Measurements from ENCODE around the gene IFNA17. TPM values are rescaled to one million over a fixed set of nuclear protein-coding genes. Genes with fewer than 3 reads are reported as not detected.
"Not testable (repeated sequence)": the region's sequence is repeated elsewhere in the genome, so short reads cannot be mapped to it uniquely, and the experiment has no call there.

IFNA17 gene
- total RNA-seq, 2 experiments from 2014 or later, result not detected

DNA sequence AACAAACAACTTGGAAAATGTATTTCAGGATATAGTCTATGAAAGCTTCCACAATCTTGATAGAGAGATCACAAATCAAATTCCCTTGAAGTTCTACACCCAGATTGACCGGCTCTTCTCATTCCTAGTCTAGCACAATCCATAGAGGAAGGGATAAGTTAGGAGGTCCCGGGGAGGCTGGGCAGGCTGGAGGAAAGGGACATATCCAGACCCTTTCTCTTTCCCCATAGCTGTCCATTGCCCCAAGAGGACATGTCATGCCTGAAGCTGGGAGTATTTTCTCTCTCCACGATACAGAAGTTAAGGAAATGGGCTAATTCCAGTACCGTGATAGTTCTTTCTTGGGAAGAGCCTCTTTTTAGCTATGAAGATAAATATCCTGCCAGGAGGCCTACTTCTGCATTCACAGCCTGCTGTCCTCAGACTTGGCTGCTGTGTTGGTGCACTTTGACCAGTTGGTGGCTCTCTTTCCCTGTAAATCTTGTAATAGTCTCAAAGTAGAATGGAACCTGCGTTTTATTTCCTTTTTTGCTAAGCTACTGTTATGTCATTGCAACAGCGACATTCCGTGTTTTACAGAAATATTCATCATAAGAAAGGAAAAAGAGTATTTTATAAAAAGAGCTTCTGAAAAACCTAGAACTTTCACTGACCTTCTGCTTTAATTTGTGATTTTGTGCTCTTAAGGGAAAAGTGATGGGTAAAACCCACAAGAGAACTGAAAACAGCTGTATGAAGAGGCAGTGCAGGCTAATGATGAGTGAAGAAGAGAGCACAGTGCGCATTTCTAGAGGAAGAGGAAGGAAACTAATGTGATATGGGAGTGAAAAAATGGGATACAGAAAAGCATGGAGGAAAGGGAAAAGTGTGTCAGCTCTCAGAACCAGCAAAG lies 7.7 kb upstream of the IFNA17 start:
- H3K9me2 ChIP-seq (ENCODE audit: insufficient read depth, low read length); POLR2A ChIA-PET; H3K4me1 ChIP-seq (ENCODE audit: insufficient read depth, low read length, poor library complexity, severe bottlenecking); BruUV-seq (replicated peaks); H3K79me2 ChIP-seq (ENCODE audit: insufficient read depth, low read depth, low read length); CTCF ChIA-PET (ENCODE audit: unreplicated experiment); intact Hi-C loops (cut with micrococcal nuclease; ENCODE audit: unreplicated experiment); H4K20me1 ChIP-seq (ENCODE audit: insufficient read depth, low read length); H2AFZ ChIP-seq (ENCODE audit: low read length); H3K36me3 ChIP-seq (ENCODE audit: insufficient read depth, low read length); H3K4me3 ChIP-seq (ENCODE audit: low read depth, low read length, poor library complexity, severe bottlenecking); H3K4me2 ChIP-seq (ENCODE audit: low read length); H3K27ac ChIP-seq (ENCODE audit: low read depth, low read length, poor library complexity, severe bottlenecking); H3K9me3 ChIP-seq (ENCODE audit: low read length): not testable (repeated sequence)
- TF ChIP-seq CTCF (conservative IDR thresholded peaks at IDR 0.05; ENCODE audit: low read length), result peak; percentile 78
- peak; percentile 55 for DNase-seq (ENCODE audit: low spot score)

- no peaks in the 10 kb centered on the region for H3K9me3 ChIP-seq (ENCODE audit: low read length)
- ChIA-PET POLR2A (no interaction called here), CTCF (ENCODE audit: unreplicated experiment) (no interaction called here)
- H3K27ac ChIP-seq (ENCODE audit: low read depth, low read length, poor library complexity, severe bottlenecking), result no peak overlapping the region
- TF ChIP-seq CTCF (conservative IDR thresholded peaks at IDR 0.05; ENCODE audit: low read length), result no peak
- no peak for TF ChIP-seq EZH2phosphoT487 (IDR thresholded peaks at IDR 0.05; ENCODE audit: borderline replicate concordance, low read depth, low read length)
- DNase-seq (ENCODE audit: low spot score), result no peak
- no TSS peak for BruUV-seq (replicated peaks)
- no peaks in the 10 kb centered on the region for H3K36me3 ChIP-seq (ENCODE audit: insufficient read depth, low read length)
- H4K20me1 ChIP-seq (ENCODE audit: insufficient read depth, low read length), result no peaks in the 10 kb centered on the region
- H3K79me2 ChIP-seq (ENCODE audit: insufficient read depth, low read depth, low read length), result no peaks in the 10 kb centered on the region
- intact Hi-C loops (cut with micrococcal nuclease; ENCODE audit: unreplicated experiment), result no loop called here
- no peak overlapping the region for H2AFZ ChIP-seq (ENCODE audit: low read length)
- no peaks in the 10 kb centered on the region for H3K4me1 ChIP-seq (ENCODE audit: insufficient read depth, low read length, poor library complexity, severe bottlenecking)
- H3K4me2 ChIP-seq (ENCODE audit: low read length), result no peak overlapping the region
- no peak overlapping the region for H3K4me3 ChIP-seq (ENCODE audit: low read depth, low read length, poor library complexity, severe bottlenecking)
- no peaks in the 10 kb centered on the region for H3K9me2 ChIP-seq (ENCODE audit: insufficient read depth, low read length)
Observed at GRCh38 chr9:21234153-21234687, 6.2 kb upstream of the IFNA17 start.

- no peaks in the 10 kb centered on the region for H3K36me3 ChIP-seq (ENCODE audit: insufficient read depth, low read length)
- no peaks in the 10 kb centered on the region for H3K79me2 ChIP-seq (ENCODE audit: insufficient read depth, low read depth, low read length)
- no peaks in the 10 kb centered on the region for H3K9me2 ChIP-seq (ENCODE audit: insufficient read depth, low read length)
- ChIA-PET CTCF (ENCODE audit: unreplicated experiment) (no interaction called here), POLR2A (no interaction called here)
- H3K9me3 ChIP-seq (ENCODE audit: low read length), result no peaks in the 10 kb centered on the region
- intact Hi-C loops (cut with micrococcal nuclease; ENCODE audit: unreplicated experiment), result no loop called here
- no peaks in the 10 kb centered on the region for H3K4me1 ChIP-seq (ENCODE audit: insufficient read depth, low read length, poor library complexity, severe bottlenecking)
- H2AFZ ChIP-seq (ENCODE audit: low read length), result no peak overlapping the region
- DNase-seq (ENCODE audit: low spot score), result no peak
- no peak overlapping the region for H3K4me2 ChIP-seq (ENCODE audit: low read length)
- no peak overlapping the region for H3K27ac ChIP-seq (ENCODE audit: low read depth, low read length, poor library complexity, severe bottlenecking)
- no peaks in the 10 kb centered on the region for H4K20me1 ChIP-seq (ENCODE audit: insufficient read depth, low read length)
- no TSS peak for BruUV-seq (replicated peaks)
- H3K4me3 ChIP-seq (ENCODE audit: low read depth, low read length, poor library complexity, severe bottlenecking), result no peak overlapping the region
- TF ChIP-seq CTCF (conservative IDR thresholded peaks at IDR 0.05; ENCODE audit: low read length), result no peak
- no peak for TF ChIP-seq EZH2phosphoT487 (IDR thresholded peaks at IDR 0.05; ENCODE audit: borderline replicate concordance, low read depth, low read length)
Observed at GRCh38 chr9:21233258-21233657, 5.2 kb upstream of the IFNA17 start.

DNA sequence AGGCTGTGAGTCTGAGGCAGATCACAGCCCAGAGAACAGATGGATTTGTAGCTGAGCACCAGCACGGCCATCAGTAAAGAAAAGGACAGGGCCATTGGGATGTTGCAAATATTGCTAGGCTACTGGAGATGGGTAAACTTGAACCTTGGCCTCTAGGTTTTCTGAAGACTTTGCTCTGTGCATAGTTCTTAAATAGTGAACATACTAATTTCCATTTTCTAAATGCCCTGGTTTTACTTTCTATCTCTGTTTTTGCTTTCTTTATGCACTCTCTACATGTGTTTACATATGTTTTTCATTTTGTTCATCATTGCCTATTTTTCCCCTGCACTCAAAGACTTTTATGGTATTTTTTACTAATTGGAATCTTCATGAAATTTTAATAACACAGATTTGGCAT lies 10.8 kb downstream of the IFNA17 start, which contains the start of gene IFNA16:
Gene IFNA16 (minus strand): TSS at position 101 of the 400 bp plus-strand sequence. CDS start 6 bp downstream, at position 95.
- H2AFZ ChIP-seq (ENCODE audit: low read length); H3K4me2 ChIP-seq (ENCODE audit: low read length); DNase-seq (ENCODE audit: low spot score); CTCF ChIA-PET (ENCODE audit: unreplicated experiment); H3K9me3 ChIP-seq (ENCODE audit: low read length); H3K79me2 ChIP-seq (ENCODE audit: insufficient read depth, low read depth, low read length); POLR2A ChIA-PET; intact Hi-C loops (cut with micrococcal nuclease; ENCODE audit: unreplicated experiment); H3K9me2 ChIP-seq (ENCODE audit: insufficient read depth, low read length); H3K4me1 ChIP-seq (ENCODE audit: insufficient read depth, low read length, poor library complexity, severe bottlenecking); H3K4me3 ChIP-seq (ENCODE audit: low read depth, low read length, poor library complexity, severe bottlenecking); H3K27ac ChIP-seq (ENCODE audit: low read depth, low read length, poor library complexity, severe bottlenecking); BruUV-seq (replicated peaks); H4K20me1 ChIP-seq (ENCODE audit: insufficient read depth, low read length); H3K36me3 ChIP-seq (ENCODE audit: insufficient read depth, low read length): not testable (repeated sequence)
